ENCODE data around the gene PRKAR2B. TPM values are rescaled to one million over a fixed set of nuclear protein-coding genes. Genes with fewer than 3 reads are reported as not detected.

The PRKAR2B gene
- total RNA-seq, 2 experiments from 2014 or later, result 1.6 to 1.9 TPM

GRCh38 chr7:107160389-107160788, 115.9 kb downstream of the PRKAR2B start:
- Mint-ChIP-seq H3K4me1 (ENCODE audit: low read depth) (no peaks in the 10 kb centered on the region), H3K36me3 (ENCODE audit: low read depth) (no peaks in the 10 kb centered on the region), H3K27me3 (ENCODE audit: low read depth) (peaks cover 10% of the 10 kb centered on the region), H3K9me3 (ENCODE audit: insufficient read depth) (no peaks in the 10 kb centered on the region), H3K4me3 (no peak overlapping the region), H3K27ac (no peak overlapping the region)
- CTCF ChIA-PET, result no interaction called here
- ATAC-seq (no peak), DNase-seq (no peak)
- POLR2A ChIA-PET, result no interaction called here

- ChIA-PET POLR2A (no interaction called here), CTCF (no interaction called here)
- no peaks in the 10 kb centered on the region for H3K36me3 Mint-ChIP-seq (ENCODE audit: low read depth)
- DNase-seq, result no peak
- no peaks in the 10 kb centered on the region for H3K9me3 Mint-ChIP-seq (ENCODE audit: insufficient read depth)
- H3K4me3 Mint-ChIP-seq, result no peak overlapping the region
- peaks cover 11% of the 10 kb centered on the region for H3K27me3 Mint-ChIP-seq (ENCODE audit: low read depth)
- H3K4me1 Mint-ChIP-seq (ENCODE audit: low read depth), result no peaks in the 10 kb centered on the region
- no peak overlapping the region for H3K27ac Mint-ChIP-seq
- no peak for ATAC-seq
Measured at GRCh38 chr7:107161415-107161814, 116.9 kb downstream of the PRKAR2B start.

GRCh38 chr7:107162475-107162874, 118.0 kb downstream of the PRKAR2B start:
- peaks cover 11% of the 10 kb centered on the region for H3K27me3 Mint-ChIP-seq (ENCODE audit: low read depth)
- no peak for DNase-seq
- ATAC-seq, result no peak
- no peaks in the 10 kb centered on the region for H3K9me3 Mint-ChIP-seq (ENCODE audit: insufficient read depth)
- H3K4me3 Mint-ChIP-seq, result no peak overlapping the region
- POLR2A ChIA-PET, result no interaction called here
- CTCF ChIA-PET, result interaction anchor here (0.8 kb wide), 1 partner anchor 15 kb away, joined by 4 read pairs; no protein-coding TSS in a partner anchor
- no peaks in the 10 kb centered on the region for H3K36me3 Mint-ChIP-seq (ENCODE audit: low read depth)
- H3K4me1 Mint-ChIP-seq (ENCODE audit: low read depth), result peaks cover 3% of the 10 kb centered on the region
- H3K27ac Mint-ChIP-seq, result no peak overlapping the region

GRCh38 chr7:107164092-107164491, 119.6 kb downstream of the PRKAR2B start:
- ATAC-seq (no peak), DNase-seq (no peak)
- H3K9me3 Mint-ChIP-seq (ENCODE audit: insufficient read depth), result no peaks in the 10 kb centered on the region
- ChIA-PET CTCF (interaction anchor here (0.8 to 1.3 kb wide), 3 partner anchors 14 to 579 kb away, joined by 3 to 5 read pairs (median 3); partner anchors contain the start of gene CBLL1), POLR2A (no interaction called here)
- H3K4me1 Mint-ChIP-seq (ENCODE audit: low read depth), result peaks cover 11% of the 10 kb centered on the region
- no peak overlapping the region for H3K4me3 Mint-ChIP-seq
- H3K27me3 Mint-ChIP-seq (ENCODE audit: low read depth), result peaks cover 9% of the 10 kb centered on the region
- peaks cover 4% of the 10 kb centered on the region for H3K36me3 Mint-ChIP-seq (ENCODE audit: low read depth)
- no peak overlapping the region for H3K27ac Mint-ChIP-seq

GRCh38 chr7:107165341-107165740, 120.8 kb downstream of the PRKAR2B start:
- DNase-seq (no peak), ATAC-seq (no peak)
- ChIA-PET CTCF (interaction anchor here (1.1 kb wide), 1 partner anchor 18 kb away, joined by 3 read pairs; no protein-coding TSS in a partner anchor), POLR2A (no interaction called here)
- Mint-ChIP-seq H3K9me3 (ENCODE audit: insufficient read depth) (no peaks in the 10 kb centered on the region), H3K27me3 (ENCODE audit: low read depth) (peaks cover 9% of the 10 kb centered on the region), H3K36me3 (ENCODE audit: low read depth) (peaks cover 4% of the 10 kb centered on the region), H3K27ac (no peak overlapping the region), H3K4me3 (no peak overlapping the region), H3K4me1 (ENCODE audit: low read depth) (peaks cover 11% of the 10 kb centered on the region)

GRCh38 chr7:107166736-107167426, 122.4 kb downstream of the PRKAR2B start:
- DNase-seq, result no peak
- peak overlapping the region; percentile 99 for H3K27ac Mint-ChIP-seq
- no peak for ATAC-seq
- H3K36me3 Mint-ChIP-seq (ENCODE audit: low read depth), result peaks cover 6% of the 10 kb centered on the region
- peaks cover 18% of the 10 kb centered on the region for H3K4me1 Mint-ChIP-seq (ENCODE audit: low read depth)
- H3K9me3 Mint-ChIP-seq (ENCODE audit: insufficient read depth), result no peaks in the 10 kb centered on the region
- peaks cover 9% of the 10 kb centered on the region for H3K27me3 Mint-ChIP-seq (ENCODE audit: low read depth)
- H3K4me3 Mint-ChIP-seq, result peak overlapping the region; percentile 82
- POLR2A ChIA-PET, result interaction anchor here (0.7 to 2.9 kb wide), 2 partner anchors 13 to 299 kb away, joined by 4 to 11 read pairs; no protein-coding TSS in a partner anchor
- CTCF ChIA-PET, result interaction anchor here (0.6 to 0.8 kb wide), 3 partner anchors 20 to 253 kb away, joined by 3 read pairs; no protein-coding TSS in a partner anchor

GRCh38 chr7:107167483-107168232, 123.2 kb downstream of the PRKAR2B start:
- no peaks in the 10 kb centered on the region for H3K9me3 Mint-ChIP-seq (ENCODE audit: insufficient read depth)
- H3K4me1 Mint-ChIP-seq (ENCODE audit: low read depth), result peaks cover 20% of the 10 kb centered on the region
- H3K27ac Mint-ChIP-seq, result peak overlapping the region; percentile 99
- H3K4me3 Mint-ChIP-seq, result peak overlapping the region; percentile 82
- ChIA-PET CTCF (interaction anchor here (0.6 to 1.8 kb wide), 11 partner anchors 11 to 991 kb away, joined by 3 to 5 read pairs (median 4); partner anchors contain the start of gene CCDC71L), POLR2A (interaction anchor here (0.6 to 2.9 kb wide), 14 partner anchors 13 to 759 kb away, joined by 3 to 26 read pairs (median 4); partner anchors contain the start of gene CBLL1)
- ATAC-seq (peak; percentile 0), DNase-seq (no peak)
- peaks cover 6% of the 10 kb centered on the region for H3K36me3 Mint-ChIP-seq (ENCODE audit: low read depth)
- H3K27me3 Mint-ChIP-seq (ENCODE audit: low read depth), result peaks cover 9% of the 10 kb centered on the region

GRCh38 chr7:107168233-107169119, 124.0 kb downstream of the PRKAR2B start, which contains the start of gene HBP1:
Gene HBP1 (plus strand): TSS chr7:107169003. CDS start chr7:107179894, 10,891 bp downstream.
- CTCF ChIA-PET, result interaction anchor here (0.8 to 1.8 kb wide), 11 partner anchors 12 to 992 kb away, joined by 3 to 6 read pairs (median 4); partner anchors contain the start of gene CCDC71L

GRCh38 chr7:107169120-107170050, 124.9 kb downstream of the PRKAR2B start:
- DNase-seq (peak; percentile 91), ATAC-seq (peak; percentile 31)
- peaks cover 37% of the 10 kb centered on the region for H3K4me1 Mint-ChIP-seq (ENCODE audit: low read depth)
- H3K27me3 Mint-ChIP-seq (ENCODE audit: low read depth), result peaks cover 6% of the 10 kb centered on the region
- ChIA-PET POLR2A (interaction anchor here (0.6 to 2.9 kb wide), 17 partner anchors 7 to 885 kb away, joined by 3 to 26 read pairs (median 5); partner anchors contain the start of genes CBLL1, NAMPT and PIK3CG), CTCF (interaction anchor here (0.8 to 1.8 kb wide), 9 partner anchors 12 to 719 kb away, joined by 3 to 6 read pairs (median 4); partner anchors contain the start of gene CCDC71L)
- H3K36me3 Mint-ChIP-seq (ENCODE audit: low read depth), result peaks cover 6% of the 10 kb centered on the region
- no peaks in the 10 kb centered on the region for H3K9me3 Mint-ChIP-seq (ENCODE audit: insufficient read depth)
- peak overlapping the region; percentile 82 for H3K4me3 Mint-ChIP-seq
- peak overlapping the region; percentile 99 for H3K27ac Mint-ChIP-seq

More at GRCh38 chr7:107168233-107169119, 124.0 kb downstream of the PRKAR2B start, which contains the start of gene HBP1:
- Mint-ChIP-seq H3K27me3 (ENCODE audit: low read depth) (peaks cover 9% of the 10 kb centered on the region), H3K27ac (peak within 1 kb of the TSS; percentile 99), H3K4me3 (peak within 1 kb of the TSS; percentile 82), H3K36me3 (ENCODE audit: low read depth) (peaks cover 6% of the 10 kb centered on the region), H3K4me1 (ENCODE audit: low read depth) (peaks cover 28% of the 10 kb centered on the region), H3K9me3 (ENCODE audit: insufficient read depth) (no peaks in the 10 kb centered on the region)
- peak; percentile 91 for ATAC-seq
- POLR2A ChIA-PET, result interaction anchor here (0.6 to 2.9 kb wide), 20 partner anchors 8 to 884 kb away, joined by 3 to 26 read pairs (median 4); partner anchors contain the start of genes CBLL1 and NAMPT
- peak; percentile 98 for DNase-seq

Measured in activated CD8-positive, alpha-beta T cell treated with anti-CD3 and anti-CD28 coated beads, Interleukin-2, amount 10 ng/mL, durations not matched to agents 7 days and 5 days (primary cell).